ENCODE data around the gene CREB3L2. TPM values are rescaled to one million over a fixed set of nuclear protein-coding genes. Genes with fewer than 3 reads are reported as not detected.
"Not testable (repeated sequence)": the region's sequence is repeated elsewhere in the genome, so short reads cannot be mapped to it uniquely, and the experiment has no call there.

CREB3L2 gene
- total RNA-seq, 1 donor from 2014 or later = 61.8 TPM

DNA sequence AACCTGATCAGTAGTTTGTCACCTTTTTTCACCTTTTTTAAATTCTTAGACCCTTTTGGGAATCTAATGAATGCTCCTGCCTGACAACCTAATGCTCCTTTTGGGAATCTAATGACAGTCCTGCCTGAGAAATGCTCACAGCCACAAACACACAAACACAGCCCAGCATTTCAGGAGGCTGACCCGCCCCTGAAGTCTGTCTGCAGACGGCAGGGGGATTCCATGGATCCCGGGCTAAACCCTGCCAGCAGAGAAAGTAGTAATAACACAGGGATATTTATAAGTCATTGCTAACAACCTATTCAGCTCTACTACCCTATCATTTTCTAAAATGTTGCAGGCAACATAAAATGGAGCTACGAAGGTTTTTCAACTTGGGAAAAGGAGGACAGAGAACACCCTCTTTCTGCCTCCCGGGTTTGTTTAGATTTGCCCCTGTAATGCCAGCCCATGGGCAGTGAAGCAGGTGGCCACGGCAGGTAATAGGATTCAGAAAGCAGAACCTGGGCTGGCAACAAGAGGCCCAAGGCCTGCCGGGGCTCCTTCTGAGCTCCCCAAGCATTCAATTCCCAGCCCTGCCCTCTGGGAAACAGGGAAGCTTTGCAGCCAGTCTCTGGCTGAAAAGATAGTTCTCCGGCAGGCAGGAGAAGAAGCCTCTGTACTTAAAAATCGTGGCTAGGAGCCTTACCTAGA is 65.2 kb downstream of the CREB3L2 start:
- H3K27ac Mint-ChIP-seq = no peak overlapping the region
- no peaks in the 10 kb centered on the region for H3K9me3 Mint-ChIP-seq
- DNase-seq (ENCODE audit: low spot score) = no peak
- H3K4me3 Mint-ChIP-seq = no peak overlapping the region
- peaks cover 13% of the 10 kb centered on the region for H3K36me3 Mint-ChIP-seq (ENCODE audit: low read depth)
- H3K4me1 Mint-ChIP-seq (ENCODE audit: low read depth) = peaks cover 40% of the 10 kb centered on the region
- intact Hi-C loops (cut with micrococcal nuclease) = loop anchor here (2.0 kb wide), 1 partner anchor 56 kb away; no protein-coding TSS in a partner anchor
- no peaks in the 10 kb centered on the region for H3K27me3 Mint-ChIP-seq (ENCODE audit: insufficient read depth)

DNA sequence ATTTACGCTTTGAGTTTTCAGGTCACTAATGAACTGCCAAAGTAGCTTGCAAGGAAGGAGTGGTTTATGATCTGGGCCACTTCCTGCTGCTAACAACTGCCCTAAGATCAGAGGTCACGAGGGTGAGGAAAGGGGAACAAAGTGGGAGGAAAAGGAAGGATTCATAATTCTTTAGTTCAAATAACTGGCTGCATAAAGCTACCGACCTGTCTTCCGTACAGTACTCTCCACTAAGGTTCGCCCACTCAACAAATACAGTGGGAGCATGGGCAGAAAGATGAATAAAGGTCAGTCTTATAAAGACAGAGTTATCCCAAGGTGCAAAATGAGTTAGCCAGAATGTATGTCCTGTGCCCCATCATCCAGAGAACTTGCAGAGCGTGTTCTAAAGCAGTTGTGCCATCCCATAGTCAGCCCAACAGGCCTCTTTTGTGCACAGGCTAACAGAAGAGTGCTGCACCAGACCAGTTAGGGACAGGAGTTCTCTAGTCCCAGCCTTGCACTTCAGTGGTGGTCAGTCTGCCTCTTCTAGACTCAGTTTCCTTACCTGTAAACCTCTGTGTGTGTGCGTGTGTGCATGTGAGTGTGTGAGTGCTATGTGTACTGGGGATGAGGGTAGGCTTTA is 65.9 kb downstream of the CREB3L2 start:
- intact Hi-C loops (cut with micrococcal nuclease) = loop anchor here (1.0 to 2.0 kb wide), 4 partner anchors 25 to 66 kb away; partner anchors contain the start of gene CREB3L2
- no peaks in the 10 kb centered on the region for H3K9me3 Mint-ChIP-seq

DNA sequence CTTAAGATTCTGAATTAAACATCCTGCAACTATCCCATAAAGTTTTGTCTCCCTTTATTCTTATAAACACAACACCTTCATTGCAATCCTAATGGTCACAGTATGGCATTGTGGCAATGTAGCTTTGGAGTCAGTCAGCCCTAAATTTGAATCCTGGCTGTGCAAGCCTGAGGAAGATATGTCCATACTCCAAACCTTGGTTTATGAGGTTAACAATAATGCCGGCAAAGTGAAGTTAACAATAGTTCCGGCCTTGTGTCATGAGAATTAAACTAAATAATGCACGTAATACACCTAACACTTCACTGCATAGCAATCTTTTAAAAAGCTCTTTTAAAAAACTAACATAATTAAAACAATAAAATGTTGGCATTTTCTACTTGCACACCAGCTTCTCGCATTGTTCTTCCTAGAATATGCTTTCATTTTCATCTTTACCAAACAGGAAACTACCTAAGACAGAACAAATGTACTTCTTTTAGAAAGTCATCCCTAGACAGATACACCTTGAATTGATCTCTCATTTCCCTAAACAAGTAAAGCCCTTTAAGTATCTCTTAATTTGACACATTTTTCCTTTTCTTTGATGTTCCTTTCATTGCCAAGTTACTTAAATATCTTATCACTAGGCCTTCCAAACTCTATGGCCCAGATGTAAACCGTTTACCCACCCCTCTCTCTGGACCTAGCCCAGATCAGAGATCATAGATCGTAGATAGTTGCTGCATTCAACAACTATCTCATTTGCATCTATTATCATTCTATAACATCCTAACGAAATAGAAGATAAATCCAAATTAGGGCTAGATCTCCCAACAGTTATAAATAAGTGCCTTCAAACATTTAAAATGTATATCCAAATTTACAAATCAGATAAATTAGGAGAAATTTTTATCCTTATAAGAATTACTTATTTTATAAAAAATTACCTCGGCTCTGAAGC is 66.7 kb downstream of the CREB3L2 start:
- Mint-ChIP-seq H3K27ac (peak overlapping the region; percentile 89), H3K4me1 (ENCODE audit: low read depth) (peaks cover 40% of the 10 kb centered on the region), H3K27me3 (ENCODE audit: insufficient read depth) (no peaks in the 10 kb centered on the region), H3K9me3 (no peaks in the 10 kb centered on the region), H3K36me3 (ENCODE audit: low read depth) (peaks cover 10% of the 10 kb centered on the region), H3K4me3 (peak overlapping the region; percentile 81)
- no peak for DNase-seq (ENCODE audit: low spot score)
- intact Hi-C loops (cut with micrococcal nuclease) = loop anchor here (1.0 kb wide), 3 partner anchors 26 to 67 kb away; partner anchors contain the start of gene CREB3L2

More for the DNA sequence above, 65.9 kb downstream of the CREB3L2 start:
- no peak for DNase-seq (ENCODE audit: low spot score)
- peak overlapping the region; percentile 66 for H3K27ac Mint-ChIP-seq
- H3K4me3 Mint-ChIP-seq = peak overlapping the region; percentile 63
- H3K27me3 Mint-ChIP-seq (ENCODE audit: insufficient read depth) = no peaks in the 10 kb centered on the region
- H3K36me3 Mint-ChIP-seq (ENCODE audit: low read depth) = peaks cover 8% of the 10 kb centered on the region
- peaks cover 40% of the 10 kb centered on the region for H3K4me1 Mint-ChIP-seq (ENCODE audit: low read depth)

DNA sequence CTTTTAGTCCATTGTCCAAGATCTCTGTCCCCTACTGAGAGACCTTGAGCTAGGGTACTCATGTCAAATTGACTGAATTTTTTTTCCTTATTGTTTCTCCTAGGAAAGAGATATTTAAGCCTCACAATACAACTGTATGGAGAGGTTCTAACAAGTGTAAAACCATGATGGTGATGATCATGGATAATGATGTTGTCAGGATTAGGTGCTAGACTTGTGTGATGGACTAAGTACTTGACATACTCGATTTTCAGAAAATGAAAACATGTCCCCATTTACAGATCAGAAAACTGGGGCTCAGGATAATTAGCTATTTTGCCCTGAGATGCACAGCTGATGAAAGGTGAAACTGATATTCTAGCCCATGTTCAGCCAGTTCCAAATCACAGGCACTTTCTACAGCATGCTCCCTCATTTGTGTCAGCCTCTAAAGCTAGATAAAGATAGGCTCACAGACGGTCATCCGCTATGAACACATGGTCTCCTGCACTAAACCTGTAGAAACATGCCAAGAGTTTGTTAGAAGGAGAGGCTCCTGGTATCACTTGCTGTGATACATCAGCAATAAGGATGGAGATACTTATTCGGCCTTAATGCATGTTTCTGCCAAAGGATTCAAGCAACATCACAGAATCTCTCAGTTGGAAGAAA is 67.6 kb downstream of the CREB3L2 start:
- intact Hi-C loops (cut with micrococcal nuclease) = no loop called here
- H3K4me1 Mint-ChIP-seq (ENCODE audit: low read depth) = peaks cover 40% of the 10 kb centered on the region
- no peaks in the 10 kb centered on the region for H3K27me3 Mint-ChIP-seq (ENCODE audit: insufficient read depth)

GRCh38 chr7:137933270-137934017 is 68.4 kb downstream of the CREB3L2 start:
- no peak overlapping the region for H3K4me3 Mint-ChIP-seq
- intact Hi-C loops (cut with micrococcal nuclease) = no loop called here
- peaks cover 12% of the 10 kb centered on the region for H3K36me3 Mint-ChIP-seq (ENCODE audit: low read depth)

More for the DNA sequence above, 67.6 kb downstream of the CREB3L2 start:
- Mint-ChIP-seq H3K9me3 (no peaks in the 10 kb centered on the region), H3K4me3 (peak overlapping the region; percentile 81), H3K36me3 (ENCODE audit: low read depth) (peaks cover 10% of the 10 kb centered on the region), H3K27ac (peak overlapping the region; percentile 89)
- DNase-seq (ENCODE audit: low spot score) = no peak

GRCh38 chr7:137932881-137933269 is 69.0 kb downstream of the CREB3L2 start:
- H3K27ac Mint-ChIP-seq = no peak overlapping the region
- H3K4me3 Mint-ChIP-seq = no peak overlapping the region
- peaks cover 40% of the 10 kb centered on the region for H3K4me1 Mint-ChIP-seq (ENCODE audit: low read depth)
- intact Hi-C loops (cut with micrococcal nuclease) = no loop called here
- H3K9me3 Mint-ChIP-seq = no peaks in the 10 kb centered on the region
- DNase-seq (ENCODE audit: low spot score) = no peak
- H3K27me3 Mint-ChIP-seq (ENCODE audit: insufficient read depth) = no peaks in the 10 kb centered on the region
- peaks cover 14% of the 10 kb centered on the region for H3K36me3 Mint-ChIP-seq (ENCODE audit: low read depth)

More at GRCh38 chr7:137933270-137934017, 68.4 kb downstream of the CREB3L2 start:
- Mint-ChIP-seq H3K9me3 (no peaks in the 10 kb centered on the region), H3K27ac (no peak overlapping the region), H3K4me1 (ENCODE audit: low read depth) (peaks cover 40% of the 10 kb centered on the region), H3K27me3 (ENCODE audit: insufficient read depth) (no peaks in the 10 kb centered on the region)
- DNase-seq (ENCODE audit: low spot score) = no peak

DNA sequence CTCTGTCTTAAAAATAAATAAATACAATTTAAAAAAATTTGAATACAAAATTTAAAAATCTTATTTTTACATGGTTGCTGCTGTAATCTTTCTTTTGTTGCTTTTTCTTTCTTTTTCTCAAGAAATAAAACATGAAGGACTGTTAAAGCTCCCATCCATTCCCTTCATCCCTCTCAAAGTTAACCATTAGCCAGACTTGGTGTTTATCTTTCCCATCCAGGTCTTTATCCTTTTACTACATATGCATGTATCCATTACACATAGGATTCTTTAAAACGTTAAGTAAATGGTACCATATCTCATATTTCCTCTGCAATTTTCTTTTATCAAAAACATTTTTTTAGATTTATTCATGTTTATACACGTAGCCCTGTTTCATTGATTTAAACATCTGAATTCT is 70.1 kb downstream of the CREB3L2 start:
- Mint-ChIP-seq H3K4me3 (no peak overlapping the region), H3K4me1 (ENCODE audit: low read depth) (peaks cover 40% of the 10 kb centered on the region), H3K27ac (no peak overlapping the region), H3K36me3 (ENCODE audit: low read depth) (peaks cover 23% of the 10 kb centered on the region), H3K27me3 (ENCODE audit: insufficient read depth) (no peaks in the 10 kb centered on the region), H3K9me3 (no peaks in the 10 kb centered on the region)
- DNase-seq (ENCODE audit: low spot score) = no peak
- intact Hi-C loops (cut with micrococcal nuclease) = loop anchor here (2.0 kb wide), 1 partner anchor 29 kb away; no protein-coding TSS in a partner anchor

DNA sequence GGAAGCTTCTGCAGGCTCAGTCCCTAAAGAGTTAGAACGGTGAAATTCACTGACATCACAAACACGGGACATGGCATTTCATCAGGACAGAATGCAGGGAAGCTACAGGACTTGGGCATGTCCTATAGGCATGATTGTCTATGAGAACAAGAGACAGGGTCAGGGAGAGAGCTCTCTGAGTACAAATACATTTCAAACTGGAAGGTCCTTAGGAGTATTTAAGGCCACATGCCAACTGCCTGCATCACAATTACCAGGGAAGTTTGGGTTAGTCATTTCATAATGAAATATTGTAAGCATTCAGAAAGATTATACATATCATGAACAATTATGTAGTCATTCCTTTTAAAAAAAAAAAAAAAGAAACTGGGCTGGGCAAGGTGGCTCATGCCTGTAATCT is 71.3 kb downstream of the CREB3L2 start:
- intact Hi-C loops (cut with micrococcal nuclease) = loop anchor here (2.0 kb wide), 1 partner anchor 28 kb away; no protein-coding TSS in a partner anchor
- Mint-ChIP-seq H3K9me3 (no peaks in the 10 kb centered on the region), H3K27me3 (ENCODE audit: insufficient read depth) (no peaks in the 10 kb centered on the region), H3K4me1 (ENCODE audit: low read depth) (peaks cover 32% of the 10 kb centered on the region), H3K4me3 (no peak overlapping the region), H3K27ac (no peak overlapping the region), H3K36me3 (ENCODE audit: low read depth) (peaks cover 30% of the 10 kb centered on the region)
- no peak for DNase-seq (ENCODE audit: low spot score)

DNA sequence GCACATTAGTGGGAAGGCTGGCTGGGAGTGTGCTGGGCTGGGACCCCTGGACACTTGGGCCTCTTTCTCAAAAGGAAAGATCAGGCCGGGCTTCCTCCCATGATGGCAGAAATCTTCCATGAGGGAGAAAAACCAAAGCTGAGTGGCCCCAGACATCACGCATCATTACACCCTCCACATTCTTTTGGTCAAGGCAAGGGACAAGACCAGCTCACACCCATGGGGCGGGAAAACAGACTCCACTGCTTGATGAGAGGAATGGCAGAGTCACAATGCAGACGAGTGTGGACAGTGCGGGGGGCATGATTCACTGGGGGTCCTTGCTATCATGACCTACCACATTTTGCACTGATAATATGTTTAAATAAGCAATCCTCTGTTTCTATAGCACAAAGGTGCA is 73.3 kb downstream of the CREB3L2 start:
- intact Hi-C loops (cut with micrococcal nuclease) = no loop called here
- no peaks in the 10 kb centered on the region for H3K27me3 Mint-ChIP-seq (ENCODE audit: insufficient read depth)
- H3K4me3 Mint-ChIP-seq = no peak overlapping the region
- H3K4me1 Mint-ChIP-seq (ENCODE audit: low read depth) = peaks cover 23% of the 10 kb centered on the region
- H3K27ac Mint-ChIP-seq = no peak overlapping the region
- no peak for DNase-seq (ENCODE audit: low spot score)
- no peaks in the 10 kb centered on the region for H3K9me3 Mint-ChIP-seq
- H3K36me3 Mint-ChIP-seq (ENCODE audit: low read depth) = peaks cover 38% of the 10 kb centered on the region

DNA sequence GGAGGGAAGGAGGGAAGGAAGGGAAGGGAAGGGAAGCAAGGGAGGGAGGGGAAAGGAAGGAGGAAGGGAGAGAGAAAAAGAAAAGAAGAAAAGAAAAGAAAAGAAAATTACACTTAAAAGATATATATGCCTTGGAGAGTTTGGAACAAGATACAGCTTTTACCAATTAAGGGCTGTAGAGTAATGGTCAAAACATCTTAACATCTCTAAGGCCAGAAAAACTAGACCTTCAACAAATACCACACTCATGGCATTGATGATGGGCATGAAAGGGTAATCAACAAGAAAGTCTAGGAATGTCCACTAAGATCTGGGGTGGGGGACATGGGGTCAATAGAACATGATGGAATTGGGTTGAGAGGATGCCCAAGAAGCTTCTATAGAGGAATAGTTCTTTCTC is 74.5 kb downstream of the CREB3L2 start:
- no peaks in the 10 kb centered on the region for H3K9me3 Mint-ChIP-seq
- intact Hi-C loops (cut with micrococcal nuclease) = no loop called here
- DNase-seq (ENCODE audit: low spot score) = no peak
- no peaks in the 10 kb centered on the region for H3K27me3 Mint-ChIP-seq (ENCODE audit: insufficient read depth)
- peaks cover 21% of the 10 kb centered on the region for H3K4me1 Mint-ChIP-seq (ENCODE audit: low read depth)
- H3K36me3 Mint-ChIP-seq (ENCODE audit: low read depth) = peaks cover 34% of the 10 kb centered on the region
- H3K4me3 Mint-ChIP-seq = no peak overlapping the region
- no peak overlapping the region for H3K27ac Mint-ChIP-seq

- DNase-seq (ENCODE audit: low spot score); H3K27me3 Mint-ChIP-seq (ENCODE audit: insufficient read depth); intact Hi-C loops (cut with micrococcal nuclease); H3K4me3 Mint-ChIP-seq; H3K27ac Mint-ChIP-seq; H3K9me3 Mint-ChIP-seq: not testable (repeated sequence)
- H3K36me3 Mint-ChIP-seq (ENCODE audit: low read depth) = peaks cover 38% of the 10 kb centered on the region
- H3K4me1 Mint-ChIP-seq (ENCODE audit: low read depth) = peaks cover 29% of the 10 kb centered on the region
Measured at GRCh38 chr7:137926206-137926605, 75.7 kb downstream of the CREB3L2 start.

DNA sequence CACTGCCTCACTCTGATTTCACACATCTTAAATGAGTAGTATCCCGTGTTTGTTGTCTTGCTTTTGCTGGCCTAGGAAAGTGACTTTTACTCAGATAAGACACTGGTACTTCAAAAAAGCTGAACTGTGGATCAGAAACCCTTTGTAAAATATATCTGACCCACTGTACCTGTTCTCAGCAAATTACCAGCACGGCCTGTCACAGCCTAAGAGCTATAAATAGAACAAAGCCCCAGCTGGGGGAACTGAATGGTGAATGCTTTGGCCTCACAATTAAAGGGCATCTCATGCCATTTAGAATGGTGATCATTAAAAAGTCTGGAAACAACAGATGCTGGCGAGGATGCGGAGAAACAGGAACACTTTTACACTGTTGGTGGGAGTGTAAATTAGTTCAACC is 76.1 kb downstream of the CREB3L2 start:
- peaks cover 41% of the 10 kb centered on the region for H3K36me3 Mint-ChIP-seq (ENCODE audit: low read depth)
- peaks cover 34% of the 10 kb centered on the region for H3K4me1 Mint-ChIP-seq (ENCODE audit: low read depth)
- H3K27me3 Mint-ChIP-seq (ENCODE audit: insufficient read depth) = no peaks in the 10 kb centered on the region

More for the DNA sequence above, 76.1 kb downstream of the CREB3L2 start:
- Mint-ChIP-seq H3K9me3 (no peaks in the 10 kb centered on the region), H3K27ac (no peak overlapping the region), H3K4me3 (no peak overlapping the region)
- intact Hi-C loops (cut with micrococcal nuclease) = no loop called here
- DNase-seq (ENCODE audit: low spot score) = no peak
